ENCODE measurements around the gene ZNF304. TPM values are rescaled to one million over a fixed set of nuclear protein-coding genes. Genes with fewer than 3 reads are reported as not detected.

The ZNF304 gene
- total and polyA plus RNA-seq, 7 experiments from 2014 or later: 3.3 to 12.5 (median 6.4) TPM

GRCh38 chr19:57324992-57325391, 26.1 kb upstream of the ZNF304 start:
- H3K4me1 ChIP-seq (ENCODE audit: control insufficient read depth in 2 of 2, insufficient read depth in 2 of 2, low read length in 2 of 2): peaks cover 0 to 13% of the 10 kb centered on the region in 2 donors
- intact Hi-C loops (cut with micrococcal nuclease): no loop called here
- ChIA-PET POLR2A (no interaction called here), CTCF (no interaction called here)
- peaks cover 40 to 89% (median 77%) of the 10 kb centered on the region in 5 donors for H3K36me3 Mint-ChIP-seq
- no peak overlapping the region for H3K4me3 ChIP-seq (ENCODE audit: low read length)
- no peak overlapping the region for H3K27ac Mint-ChIP-seq
- H3K4me3 Mint-ChIP-seq: peak overlapping the region in 1 of 10 donors; percentile 7
- DNase-seq: no peak
- H3K36me3 ChIP-seq (ENCODE audit: control insufficient read depth in 2 of 3, insufficient read depth in 3 of 3, low read length in 3 of 3): peaks cover 20 to 60% (median 49%) of the 10 kb centered on the region in 3 experiments
- H3K4me1 Mint-ChIP-seq: peaks cover 9 to 25% (median 20%) of the 10 kb centered on the region in 7 donors
- peaks cover 9 to 98% (median 79%) of the 10 kb centered on the region in 11 donors for H3K9me3 Mint-ChIP-seq
- H3K27me3 ChIP-seq (ENCODE audit: control insufficient read depth in 2 of 2, insufficient read depth in 2 of 2, low read length in 2 of 2): no peaks in the 10 kb centered on the region
- H3K27ac ChIP-seq (ENCODE audit: low read depth, low read length): no peak overlapping the region
- no peaks in the 10 kb centered on the region for H3K27me3 Mint-ChIP-seq
- ATAC-seq: no peak
- peaks cover 6 to 87% (median 17%) of the 10 kb centered on the region in 3 experiments for H3K9me3 ChIP-seq (ENCODE audit: control insufficient read depth in 2 of 3, low read length in 3 of 3)

- intact Hi-C loops (cut with micrococcal nuclease): no loop called here
- Histone ChIP-seq H3K27ac (ENCODE audit: low read depth, low read length) (no peak overlapping the region), H3K4me1 (ENCODE audit: control insufficient read depth in 2 of 2, insufficient read depth in 2 of 2, low read length in 2 of 2) (no peaks in the 10 kb centered on the region), H3K36me3 (ENCODE audit: control insufficient read depth in 2 of 3, insufficient read depth in 3 of 3, low read length in 3 of 3) (peaks cover 20 to 60% (median 49%) of the 10 kb centered on the region in 3 experiments), H3K4me3 (ENCODE audit: low read length) (no peak overlapping the region), H3K9me3 (ENCODE audit: control insufficient read depth in 2 of 3, low read length in 3 of 3) (peaks cover 6 to 87% (median 12%) of the 10 kb centered on the region in 3 experiments), H3K27me3 (ENCODE audit: control insufficient read depth in 2 of 2, insufficient read depth in 2 of 2, low read length in 2 of 2) (no peaks in the 10 kb centered on the region)
- ChIA-PET POLR2A (no interaction called here), CTCF (no interaction called here)
- Mint-ChIP-seq H3K9me3 (peaks cover 0 to 99% (median 72%) of the 10 kb centered on the region in 11 donors), H3K4me1 (peaks cover 0 to 2% (median 0%) of the 10 kb centered on the region in 7 donors), H3K36me3 (peaks cover 32 to 86% (median 70%) of the 10 kb centered on the region in 5 donors), H3K27me3 (no peaks in the 10 kb centered on the region), H3K27ac (no peak overlapping the region), H3K4me3 (no peak overlapping the region)
- DNase-seq: no peak
- no peak for ATAC-seq
Measured at GRCh38 chr19:57327993-57328392, 23.1 kb upstream of the ZNF304 start.

- H3K27me3 ChIP-seq (ENCODE audit: control insufficient read depth in 2 of 2, insufficient read depth in 2 of 2, low read length in 2 of 2): no peaks in the 10 kb centered on the region
Measured at GRCh38 chr19:57334191-57334590, 16.9 kb upstream of the ZNF304 start.

GRCh38 chr19:57338877-57339276, 12.2 kb upstream of the ZNF304 start:
- Histone ChIP-seq H3K27me3 (ENCODE audit: control insufficient read depth in 2 of 2, insufficient read depth in 2 of 2, low read length in 2 of 2) (no peaks in the 10 kb centered on the region), H3K36me3 (ENCODE audit: control insufficient read depth in 2 of 3, insufficient read depth in 3 of 3, low read length in 3 of 3) (no peaks in the 10 kb centered on the region), H3K9me3 (ENCODE audit: control insufficient read depth in 2 of 3, low read length in 3 of 3) (peaks cover 0 to 29% (median 4%) of the 10 kb centered on the region in 3 experiments), H3K4me1 (ENCODE audit: control insufficient read depth in 2 of 2, insufficient read depth in 2 of 2, low read length in 2 of 2) (no peaks in the 10 kb centered on the region), H3K4me3 (ENCODE audit: low read length) (no peak overlapping the region), H3K27ac (ENCODE audit: low read depth, low read length) (no peak overlapping the region)
- no peak for DNase-seq
- H3K4me1 Mint-ChIP-seq: no peaks in the 10 kb centered on the region
- ChIA-PET CTCF (no interaction called here), POLR2A (no interaction called here)
- intact Hi-C loops (cut with micrococcal nuclease): no loop called here
- H3K27ac Mint-ChIP-seq: no peak overlapping the region
- H3K4me3 Mint-ChIP-seq: no peak overlapping the region
- H3K27me3 Mint-ChIP-seq: no peaks in the 10 kb centered on the region
- H3K36me3 Mint-ChIP-seq: peaks cover 9 to 32% (median 19%) of the 10 kb centered on the region in 5 donors
- no peak for ATAC-seq
- H3K9me3 Mint-ChIP-seq: peaks cover 6 to 83% (median 32%) of the 10 kb centered on the region in 11 donors

More at GRCh38 chr19:57334191-57334590, 16.9 kb upstream of the ZNF304 start:
- Mint-ChIP-seq H3K9me3 (peaks cover 0 to 90% (median 47%) of the 10 kb centered on the region in 11 donors), H3K27me3 (no peaks in the 10 kb centered on the region), H3K36me3 (peaks cover 18 to 51% (median 35%) of the 10 kb centered on the region in 5 donors), H3K4me3 (no peak overlapping the region), H3K4me1 (no peaks in the 10 kb centered on the region), H3K27ac (no peak overlapping the region)
- intact Hi-C loops (cut with micrococcal nuclease): no loop called here
- ChIA-PET POLR2A (no interaction called here), CTCF (no interaction called here)
- peaks cover 0 to 1% (median 0%) of the 10 kb centered on the region in 3 experiments for H3K36me3 ChIP-seq (ENCODE audit: control insufficient read depth in 2 of 3, insufficient read depth in 3 of 3, low read length in 3 of 3)
- no peak overlapping the region for H3K27ac ChIP-seq (ENCODE audit: low read depth, low read length)
- H3K9me3 ChIP-seq (ENCODE audit: control insufficient read depth in 2 of 3, low read length in 3 of 3): peaks cover under 1 to 60% (median 4%) of the 10 kb centered on the region in 3 experiments
- ATAC-seq: no peak
- no peak overlapping the region for H3K4me3 ChIP-seq (ENCODE audit: low read length)
- no peak for DNase-seq
- no peaks in the 10 kb centered on the region for H3K4me1 ChIP-seq (ENCODE audit: control insufficient read depth in 2 of 2, insufficient read depth in 2 of 2, low read length in 2 of 2)

GRCh38 chr19:57342582-57342981, 8.5 kb upstream of the ZNF304 start:
- CTCF ChIA-PET: interaction anchor here (0.7 kb wide), 1 partner anchor 17 kb away, joined by 3 read pairs; no protein-coding TSS in a partner anchor
- DNase-seq: no peak
- no peak for ATAC-seq
- Mint-ChIP-seq H3K27ac (no peak overlapping the region), H3K4me1 (no peaks in the 10 kb centered on the region), H3K27me3 (peaks cover 0 to 11% (median 8%) of the 10 kb centered on the region in 5 donors), H3K9me3 (peaks cover 6 to 81% (median 31%) of the 10 kb centered on the region in 11 donors), H3K4me3 (no peak overlapping the region), H3K36me3 (peaks cover 6 to 23% (median 12%) of the 10 kb centered on the region in 5 donors)
- no peak overlapping the region for H3K27ac ChIP-seq (ENCODE audit: low read depth, low read length)
- H3K27me3 ChIP-seq (ENCODE audit: control insufficient read depth in 2 of 2, insufficient read depth in 2 of 2, low read length in 2 of 2): no peaks in the 10 kb centered on the region
- H3K9me3 ChIP-seq (ENCODE audit: control insufficient read depth in 2 of 3, low read length in 3 of 3): peaks cover 0 to 17% (median 0%) of the 10 kb centered on the region in 3 experiments
- intact Hi-C loops (cut with micrococcal nuclease): no loop called here
- H3K4me3 ChIP-seq (ENCODE audit: low read length): no peak overlapping the region
- no peaks in the 10 kb centered on the region for H3K4me1 ChIP-seq (ENCODE audit: control insufficient read depth in 2 of 2, insufficient read depth in 2 of 2, low read length in 2 of 2)
- H3K36me3 ChIP-seq (ENCODE audit: control insufficient read depth in 2 of 3, insufficient read depth in 3 of 3, low read length in 3 of 3): no peaks in the 10 kb centered on the region
- POLR2A ChIA-PET: no interaction called here

GRCh38 chr19:57348136-57348535, 2.9 kb upstream of the ZNF304 start:
- Mint-ChIP-seq H3K27ac (no peak overlapping the region), H3K27me3 (peaks cover 0 to 11% (median 8%) of the 10 kb centered on the region in 5 donors), H3K36me3 (peaks cover 18 to 33% (median 27%) of the 10 kb centered on the region in 5 donors), H3K9me3 (peaks cover 11 to 74% (median 33%) of the 10 kb centered on the region in 11 donors), H3K4me3 (no peak overlapping the region), H3K4me1 (peaks cover 24 to 29% (median 29%) of the 10 kb centered on the region in 7 donors)
- H3K36me3 ChIP-seq (ENCODE audit: control insufficient read depth in 2 of 3, insufficient read depth in 3 of 3, low read length in 3 of 3): peaks cover 0 to 13% (median 0%) of the 10 kb centered on the region in 3 experiments
- peaks cover 0 to 7% (median 2%) of the 10 kb centered on the region in 3 experiments for H3K9me3 ChIP-seq (ENCODE audit: control insufficient read depth in 2 of 3, low read length in 3 of 3)
- intact Hi-C loops (cut with micrococcal nuclease): no loop called here
- POLR2A ChIA-PET: interaction anchor here (0.5 kb wide), 1 partner anchor 961 kb away, joined by 3 read pairs; no protein-coding TSS in a partner anchor
- DNase-seq: no peak
- no peaks in the 10 kb centered on the region for H3K27me3 ChIP-seq (ENCODE audit: control insufficient read depth in 2 of 2, insufficient read depth in 2 of 2, low read length in 2 of 2)
- ATAC-seq: no peak
- no peak overlapping the region for H3K4me3 ChIP-seq (ENCODE audit: low read length)
- H3K4me1 ChIP-seq (ENCODE audit: control insufficient read depth in 2 of 2, insufficient read depth in 2 of 2, low read length in 2 of 2): peaks cover 11% of the 10 kb centered on the region in 2 donors
- no peak overlapping the region for H3K27ac ChIP-seq (ENCODE audit: low read depth, low read length)
- CTCF ChIA-PET: no interaction called here
